Activated naive CD8-positive, alpha-beta T cell treated with anti-CD3 and anti-CD28 coated beads for 36 hours (primary cell): ENCODE data around the gene DUSP12. TPM values are rescaled to one million over a fixed set of nuclear protein-coding genes. Genes with fewer than 3 reads are reported as not detected.

Experiments
- DNase-seq: peaks from one replicate; pipeline ENCODE4 v3.0.0; 2021
- H3K27ac Mint-ChIP-seq: one replicate; pipeline ENCODE4 v1.8.0; 2022; ENCODE audit warnings: mild to moderate bottlenecking, moderate library complexity, mixed read lengths
- H3K27me3 Mint-ChIP-seq: one replicate; pipeline ENCODE4 v1.8.0; 2022; ENCODE audit warnings: mild to moderate bottlenecking, mixed read lengths
- H3K36me3 Mint-ChIP-seq: one replicate; pipeline ENCODE4 v1.8.0; 2021; ENCODE audit warnings: mild to moderate bottlenecking, mixed read lengths
- H3K4me1 Mint-ChIP-seq: one replicate; pipeline ENCODE4 v1.8.0; 2021; ENCODE audit warnings: mixed read lengths
- H3K4me3 Mint-ChIP-seq: one replicate; pipeline ENCODE4 v1.8.0; 2022; ENCODE audit warnings: mild to moderate bottlenecking, moderate library complexity, mixed read lengths
- H3K9me3 Mint-ChIP-seq: one replicate; pipeline ENCODE4 v1.8.0; 2022; ENCODE audit warnings: mixed read lengths
- total RNA-seq, 2 experiments: library from RNA; stranded (reverse); gene quantifications; one replicate each; pipeline ENCODE4 v1.2.3, GENCODE V29; 2021

Gene DUSP12
- total RNA-seq, 2 experiments from 2014 or later: 39.9 to 40.3 TPM

DNA sequence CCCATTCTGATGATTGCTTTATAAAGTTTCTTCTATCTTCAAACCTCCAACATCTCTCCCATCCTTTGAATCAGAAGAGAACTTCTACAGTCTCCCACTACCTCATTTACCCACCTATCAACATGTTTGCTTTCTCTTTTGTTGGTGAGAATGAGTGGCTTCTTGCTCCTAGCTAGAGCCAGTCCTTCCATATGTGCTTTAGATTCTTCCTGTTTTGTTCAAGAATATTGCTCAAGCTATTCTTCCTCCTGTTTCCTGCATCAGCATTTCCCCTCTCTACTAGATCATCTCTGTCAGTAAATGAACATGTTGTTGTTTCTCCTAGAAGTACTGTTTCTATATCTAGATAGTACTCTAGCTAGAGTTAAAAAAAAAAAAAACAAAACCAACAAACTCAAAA is 22.8 kb downstream of the DUSP12 start:
- Mint-ChIP-seq H3K4me3 (no peak overlapping the region), H3K27ac (no peak overlapping the region), H3K4me1 (peaks cover 34% of the 10 kb centered on the region), H3K9me3 (no peaks in the 10 kb centered on the region), H3K36me3 (peaks cover 11% of the 10 kb centered on the region), H3K27me3 (no peaks in the 10 kb centered on the region)
- DNase-seq: no peak

DNA sequence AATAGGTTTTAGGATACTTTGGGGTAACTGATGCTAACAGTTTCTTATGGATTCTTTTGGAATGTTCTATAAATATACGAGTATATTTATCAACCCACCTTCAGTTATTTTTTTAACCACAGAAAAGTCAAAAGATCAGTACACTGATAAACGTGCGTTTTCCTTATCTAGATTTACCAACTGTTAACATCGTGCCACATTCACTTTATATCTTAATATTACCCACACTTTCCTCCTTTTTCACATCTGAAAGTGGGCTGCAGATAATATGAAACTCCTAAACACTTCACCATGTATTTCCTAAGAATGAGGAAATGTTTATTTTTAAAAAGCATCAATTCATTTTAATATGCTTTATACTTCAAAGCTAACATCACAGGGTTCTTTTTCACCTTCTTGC is 24.2 kb downstream of the DUSP12 start:
- no peak overlapping the region for H3K4me3 Mint-ChIP-seq
- no peak overlapping the region for H3K27ac Mint-ChIP-seq
- no peaks in the 10 kb centered on the region for H3K27me3 Mint-ChIP-seq
- peaks cover 3% of the 10 kb centered on the region for H3K36me3 Mint-ChIP-seq
- no peak for DNase-seq
- no peaks in the 10 kb centered on the region for H3K9me3 Mint-ChIP-seq
- peaks cover 29% of the 10 kb centered on the region for H3K4me1 Mint-ChIP-seq

- no peak for DNase-seq
- H3K36me3 Mint-ChIP-seq: peaks cover 2% of the 10 kb centered on the region
- H3K27me3 Mint-ChIP-seq: no peaks in the 10 kb centered on the region
- no peak overlapping the region for H3K27ac Mint-ChIP-seq
- peaks cover 19% of the 10 kb centered on the region for H3K4me1 Mint-ChIP-seq
- H3K4me3 Mint-ChIP-seq: no peak overlapping the region
- no peaks in the 10 kb centered on the region for H3K9me3 Mint-ChIP-seq
Observed at GRCh38 chr1:161777261-161777660, 27.7 kb downstream of the DUSP12 start.

GRCh38 chr1:161778522-161778921 is 28.9 kb downstream of the DUSP12 start:
- Mint-ChIP-seq H3K9me3 (no peaks in the 10 kb centered on the region), H3K36me3 (peaks cover 11% of the 10 kb centered on the region), H3K4me3 (no peak overlapping the region), H3K27ac (no peak overlapping the region), H3K27me3 (no peaks in the 10 kb centered on the region), H3K4me1 (peaks cover 22% of the 10 kb centered on the region)
- DNase-seq: no peak

DNA sequence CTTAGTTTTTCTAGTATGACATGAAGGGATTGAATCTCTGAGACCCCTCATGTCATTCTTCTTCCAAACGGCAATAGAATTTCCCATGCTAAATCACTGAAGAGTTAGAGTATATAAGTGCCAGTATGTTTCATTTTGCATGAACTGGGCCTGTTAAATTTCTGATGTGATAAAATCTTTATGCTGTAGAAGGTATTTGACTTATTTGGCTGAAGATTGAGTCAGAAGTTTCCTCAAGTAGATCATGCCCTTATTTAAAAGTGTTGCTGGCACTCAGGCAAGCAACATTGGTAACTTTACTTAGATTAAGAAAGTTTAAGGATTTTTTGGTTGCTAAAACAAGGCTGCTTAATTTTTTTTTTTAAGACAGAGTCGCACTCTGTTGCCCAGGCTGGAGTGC is 29.8 kb downstream of the DUSP12 start:
- Mint-ChIP-seq H3K36me3 (peaks cover 11% of the 10 kb centered on the region), H3K27me3 (no peaks in the 10 kb centered on the region), H3K9me3 (no peaks in the 10 kb centered on the region), H3K4me3 (no peak overlapping the region), H3K4me1 (peaks cover 15% of the 10 kb centered on the region), H3K27ac (no peak overlapping the region)
- DNase-seq: no peak

- H3K27ac Mint-ChIP-seq: no peak overlapping the region
Observed at GRCh38 chr1:161781995-161782394, 32.4 kb downstream of the DUSP12 start.

DNA sequence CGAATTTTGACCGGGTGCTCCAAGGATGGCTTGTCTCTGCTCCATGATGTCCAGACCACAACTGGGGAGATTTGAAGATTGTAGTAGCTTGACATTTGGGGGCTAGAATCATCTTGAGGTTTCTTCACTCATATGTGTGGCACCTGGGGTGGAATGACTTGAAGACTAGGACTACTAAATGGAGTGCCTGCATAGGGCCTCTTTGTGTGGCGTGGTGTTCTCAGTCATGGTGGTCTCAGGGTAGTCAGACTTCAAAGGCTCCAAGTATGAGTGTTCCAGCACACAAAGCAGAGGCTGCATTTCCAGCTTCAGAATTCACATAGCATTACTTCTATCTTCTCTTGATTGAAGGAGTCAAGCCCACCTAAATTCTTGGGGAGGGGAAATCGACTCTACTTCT is 33.3 kb downstream of the DUSP12 start:
- Mint-ChIP-seq H3K27me3 (no peaks in the 10 kb centered on the region), H3K27ac (no peak overlapping the region), H3K9me3 (no peaks in the 10 kb centered on the region), H3K4me3 (no peak overlapping the region), H3K4me1 (peaks cover 10% of the 10 kb centered on the region), H3K36me3 (peaks cover 16% of the 10 kb centered on the region)
- no peak for DNase-seq

More at GRCh38 chr1:161781995-161782394, 32.4 kb downstream of the DUSP12 start:
- H3K4me3 Mint-ChIP-seq: no peak overlapping the region
- H3K9me3 Mint-ChIP-seq: no peaks in the 10 kb centered on the region
- H3K27me3 Mint-ChIP-seq: no peaks in the 10 kb centered on the region
- H3K4me1 Mint-ChIP-seq: peaks cover 15% of the 10 kb centered on the region
- peaks cover 14% of the 10 kb centered on the region for H3K36me3 Mint-ChIP-seq
- no peak for DNase-seq

- Mint-ChIP-seq H3K4me3 (no peak overlapping the region), H3K27ac (no peak overlapping the region), H3K9me3 (no peaks in the 10 kb centered on the region)
Observed at GRCh38 chr1:161784968-161785367, 35.4 kb downstream of the DUSP12 start.

GRCh38 chr1:161787355-161787754 is 37.8 kb downstream of the DUSP12 start:
- Mint-ChIP-seq H3K36me3 (peaks cover 17% of the 10 kb centered on the region), H3K27me3 (no peaks in the 10 kb centered on the region), H3K9me3 (no peaks in the 10 kb centered on the region), H3K4me3 (no peak overlapping the region), H3K27ac (no peak overlapping the region), H3K4me1 (peaks cover 7% of the 10 kb centered on the region)
- DNase-seq: no peak

More at GRCh38 chr1:161784968-161785367, 35.4 kb downstream of the DUSP12 start:
- DNase-seq: no peak
- Mint-ChIP-seq H3K36me3 (peaks cover 14% of the 10 kb centered on the region), H3K27me3 (no peaks in the 10 kb centered on the region), H3K4me1 (peaks cover 9% of the 10 kb centered on the region)

DNA sequence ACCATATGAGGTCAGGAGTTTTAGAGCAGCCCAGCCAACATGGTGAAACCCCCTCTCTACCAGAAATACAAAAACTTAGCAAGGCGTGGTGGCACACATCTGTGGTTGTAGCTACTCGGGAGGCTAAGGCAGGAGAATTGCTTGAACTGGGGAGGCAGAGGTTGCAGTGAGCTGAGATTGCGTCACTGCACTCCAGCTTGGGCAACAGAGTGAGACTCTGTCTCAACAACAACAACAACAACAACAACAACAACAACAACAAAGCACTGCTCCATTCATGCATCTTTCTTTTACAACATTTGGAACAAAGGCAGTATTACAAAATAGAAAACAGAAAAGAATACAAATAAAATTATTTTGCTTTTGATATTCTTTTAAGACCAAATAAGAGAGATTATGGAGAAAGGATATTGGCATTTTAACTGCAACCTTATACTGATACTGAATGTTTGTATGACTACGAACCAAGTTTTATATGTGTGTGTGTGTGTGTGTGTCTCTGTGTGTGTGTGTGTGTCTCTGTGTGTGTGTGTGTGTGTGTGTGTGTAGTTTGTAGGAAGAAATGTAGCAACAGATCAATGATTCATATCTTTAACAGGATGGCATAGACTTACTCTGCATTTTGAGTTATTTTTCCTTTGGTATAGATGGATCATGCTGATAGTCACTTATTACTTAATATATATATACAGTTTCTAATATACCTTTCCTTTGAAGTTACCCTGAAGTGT is 41.2 kb downstream of the DUSP12 start:
- no peaks in the 10 kb centered on the region for H3K27me3 Mint-ChIP-seq
- peaks cover 26% of the 10 kb centered on the region for H3K36me3 Mint-ChIP-seq
- no peak for DNase-seq
- no peak overlapping the region for H3K27ac Mint-ChIP-seq
- peaks cover 9% of the 10 kb centered on the region for H3K4me1 Mint-ChIP-seq
- H3K9me3 Mint-ChIP-seq: no peaks in the 10 kb centered on the region
- H3K4me3 Mint-ChIP-seq: no peak overlapping the region

- Mint-ChIP-seq H3K36me3 (peaks cover 26% of the 10 kb centered on the region), H3K27ac (no peak overlapping the region), H3K4me1 (peaks cover 9% of the 10 kb centered on the region), H3K9me3 (no peaks in the 10 kb centered on the region), H3K4me3 (no peak overlapping the region), H3K27me3 (no peaks in the 10 kb centered on the region)
- DNase-seq: no peak
Observed at GRCh38 chr1:161791904-161792655, 42.5 kb downstream of the DUSP12 start.

- no peak overlapping the region for H3K27ac Mint-ChIP-seq
- DNase-seq: no peak
- H3K36me3 Mint-ChIP-seq: peaks cover 31% of the 10 kb centered on the region
Observed at GRCh38 chr1:161792740-161793139, 43.2 kb downstream of the DUSP12 start.

DNA sequence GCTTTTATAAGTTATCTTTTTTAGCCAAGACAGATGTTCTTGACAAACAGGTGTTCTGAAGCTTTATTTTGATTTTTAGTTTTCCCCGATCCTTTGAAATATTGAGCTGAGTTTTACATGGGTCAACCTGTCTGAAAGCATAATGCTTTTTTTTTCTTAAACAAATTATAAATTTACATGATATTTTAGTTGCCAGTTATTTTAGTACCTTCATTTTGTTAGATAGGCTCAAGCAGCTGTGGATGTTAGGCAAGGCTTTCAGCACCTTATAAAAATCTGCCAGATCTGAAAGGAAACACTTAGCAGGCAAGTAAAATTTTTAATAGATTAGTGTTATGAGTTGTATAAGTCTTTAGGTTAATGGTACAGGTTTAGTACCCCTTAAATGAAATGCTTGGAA is 50.2 kb downstream of the DUSP12 start:
- DNase-seq: no peak
- peaks cover 26% of the 10 kb centered on the region for H3K36me3 Mint-ChIP-seq
- H3K9me3 Mint-ChIP-seq: no peaks in the 10 kb centered on the region
- H3K27ac Mint-ChIP-seq: no peak overlapping the region
- H3K27me3 Mint-ChIP-seq: no peaks in the 10 kb centered on the region
- peaks cover 4% of the 10 kb centered on the region for H3K4me1 Mint-ChIP-seq
- H3K4me3 Mint-ChIP-seq: no peak overlapping the region

More at GRCh38 chr1:161792740-161793139, 43.2 kb downstream of the DUSP12 start:
- Mint-ChIP-seq H3K9me3 (no peaks in the 10 kb centered on the region), H3K4me1 (peaks cover 9% of the 10 kb centered on the region), H3K27me3 (no peaks in the 10 kb centered on the region), H3K4me3 (no peak overlapping the region)

DNA sequence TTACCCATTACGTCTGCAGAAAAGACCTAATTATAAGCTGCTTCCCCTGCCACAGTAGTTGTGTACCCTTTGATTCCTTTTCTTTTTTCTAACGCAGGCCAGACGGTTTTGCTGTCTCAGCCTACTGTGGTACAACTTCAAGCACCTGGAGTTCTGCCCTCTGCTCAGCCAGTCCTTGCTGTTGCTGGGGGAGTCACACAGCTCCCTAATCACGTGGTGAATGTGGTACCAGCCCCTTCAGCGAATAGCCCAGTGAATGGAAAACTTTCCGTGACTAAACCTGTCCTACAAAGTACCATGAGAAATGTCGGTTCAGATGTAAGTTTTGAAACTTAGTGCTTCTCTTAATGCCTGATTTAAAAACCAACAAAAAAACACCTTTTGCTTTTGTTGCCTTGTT is 52.4 kb downstream of the DUSP12 start:
- Mint-ChIP-seq H3K4me1 (peaks cover 10% of the 10 kb centered on the region), H3K27ac (peak overlapping the region; percentile 4), H3K27me3 (no peaks in the 10 kb centered on the region), H3K4me3 (no peak overlapping the region), H3K36me3 (peaks cover 24% of the 10 kb centered on the region), H3K9me3 (no peaks in the 10 kb centered on the region)
- no peak for DNase-seq

- Mint-ChIP-seq H3K27me3 (no peaks in the 10 kb centered on the region), H3K4me3 (no peak overlapping the region), H3K4me1 (peaks cover 12% of the 10 kb centered on the region), H3K9me3 (no peaks in the 10 kb centered on the region), H3K27ac (no peak overlapping the region), H3K36me3 (peaks cover 13% of the 10 kb centered on the region)
- no peak for DNase-seq
Observed at GRCh38 chr1:161803181-161803580, 53.6 kb downstream of the DUSP12 start.
